Measurements from ENCODE around the gene GULP1.

Gene GULP1

GRCh38 chr2:188439986-188440385 is 148.3 kb downstream of the GULP1 start:
- Histone ChIP-seq H4K20me1 (ENCODE audit: control insufficient read depth, insufficient read depth, low read depth, low read length) (no peaks in the 10 kb centered on the region), H3K79me2 (ENCODE audit: control insufficient read depth, low read length) (no peaks in the 10 kb centered on the region), H3K36me3 (ENCODE audit: control insufficient read depth, low read length) (no peaks in the 10 kb centered on the region), H3K4me1 (ENCODE audit: control insufficient read depth, low read length) (no peaks in the 10 kb centered on the region), H3F3A (ENCODE audit: control insufficient read depth, insufficient read depth) (no peaks in the 10 kb centered on the region), H3K9me3 (ENCODE audit: control insufficient read depth, insufficient read depth, low read length) (peaks cover 3% of the 10 kb centered on the region; the same call in 1 of the 2 replicates), H3K9me2 (replicated peaks; ENCODE audit: control insufficient read depth, low read length) (no peaks in the 10 kb centered on the region), H3K4me3 (ENCODE audit: low read length) (no peak overlapping the region), H3K27me3 (ENCODE audit: control insufficient read depth, low read length) (no peaks in the 10 kb centered on the region), H3K4me2 (ENCODE audit: low read length) (no peak overlapping the region), H3K27ac (ENCODE audit: low read depth, low read length) (no peak overlapping the region)
- TF ChIP-seq CTCF (IDR thresholded peaks at IDR 0.05; ENCODE audit: low read depth, low read length, poor library complexity, severe bottlenecking) (no peak), EZH2phosphoT487 (IDR thresholded peaks at IDR 0.05; ENCODE audit: borderline replicate concordance, low read length) (no peak)

GRCh38 chr2:188440849-188441248 is 149.2 kb downstream of the GULP1 start:
- Histone ChIP-seq H3K9me3 (ENCODE audit: control insufficient read depth, insufficient read depth, low read length) (peaks cover 3% of the 10 kb centered on the region; the same call in 1 of the 2 replicates), H3K27ac (ENCODE audit: low read depth, low read length) (no peak overlapping the region), H3F3A (ENCODE audit: control insufficient read depth, insufficient read depth) (no peaks in the 10 kb centered on the region), H3K79me2 (ENCODE audit: control insufficient read depth, low read length) (no peaks in the 10 kb centered on the region), H4K20me1 (ENCODE audit: control insufficient read depth, insufficient read depth, low read depth, low read length) (no peaks in the 10 kb centered on the region), H3K4me3 (ENCODE audit: low read length) (no peak overlapping the region), H3K4me1 (ENCODE audit: control insufficient read depth, low read length) (no peaks in the 10 kb centered on the region), H3K9me2 (replicated peaks; ENCODE audit: control insufficient read depth, low read length) (no peaks in the 10 kb centered on the region), H3K4me2 (ENCODE audit: low read length) (no peak overlapping the region), H3K27me3 (ENCODE audit: control insufficient read depth, low read length) (no peaks in the 10 kb centered on the region), H3K36me3 (ENCODE audit: control insufficient read depth, low read length) (no peaks in the 10 kb centered on the region)
- TF ChIP-seq EZH2phosphoT487 (IDR thresholded peaks at IDR 0.05; ENCODE audit: borderline replicate concordance, low read length) (no peak), CTCF (IDR thresholded peaks at IDR 0.05; ENCODE audit: low read depth, low read length, poor library complexity, severe bottlenecking) (no peak)

- TF ChIP-seq EZH2phosphoT487 (IDR thresholded peaks at IDR 0.05; ENCODE audit: borderline replicate concordance, low read length) = no peak
- no peaks in the 10 kb centered on the region for H3K27me3 ChIP-seq (ENCODE audit: control insufficient read depth, low read length)
- no peaks in the 10 kb centered on the region for H3K4me1 ChIP-seq (ENCODE audit: control insufficient read depth, low read length)
- H3K27ac ChIP-seq (ENCODE audit: low read depth, low read length) = no peak overlapping the region
- H3K36me3 ChIP-seq (ENCODE audit: control insufficient read depth, low read length) = no peaks in the 10 kb centered on the region
- H4K20me1 ChIP-seq (ENCODE audit: control insufficient read depth, insufficient read depth, low read depth, low read length) = no peaks in the 10 kb centered on the region
- H3F3A ChIP-seq (ENCODE audit: control insufficient read depth, insufficient read depth) = no peaks in the 10 kb centered on the region
- H3K9me3 ChIP-seq (ENCODE audit: control insufficient read depth, insufficient read depth, low read length) = peaks cover 3% of the 10 kb centered on the region; the same call in 1 of the 2 replicates
- no peaks in the 10 kb centered on the region for H3K9me2 ChIP-seq (replicated peaks; ENCODE audit: control insufficient read depth, low read length)
- no peak overlapping the region for H3K4me3 ChIP-seq (ENCODE audit: low read length)
- no peak overlapping the region for H3K4me2 ChIP-seq (ENCODE audit: low read length)
- no peaks in the 10 kb centered on the region for H3K79me2 ChIP-seq (ENCODE audit: control insufficient read depth, low read length)
Measured at GRCh38 chr2:188441288-188441947, 149.7 kb downstream of the GULP1 start.

- TF ChIP-seq CTCF (IDR thresholded peaks at IDR 0.05; ENCODE audit: low read depth, low read length, poor library complexity, severe bottlenecking) (no peak), EZH2phosphoT487 (IDR thresholded peaks at IDR 0.05; ENCODE audit: borderline replicate concordance, low read length) (no peak)
- H4K20me1 ChIP-seq (ENCODE audit: control insufficient read depth, insufficient read depth, low read depth, low read length) = no peaks in the 10 kb centered on the region
Measured at GRCh38 chr2:188443207-188443606, 151.5 kb downstream of the GULP1 start.

More at GRCh38 chr2:188443207-188443606, 151.5 kb downstream of the GULP1 start:
- Histone ChIP-seq H3K79me2 (ENCODE audit: control insufficient read depth, low read length) (no peaks in the 10 kb centered on the region), H3K4me1 (ENCODE audit: control insufficient read depth, low read length) (no peaks in the 10 kb centered on the region), H3K4me2 (ENCODE audit: low read length) (no peak overlapping the region), H3F3A (ENCODE audit: control insufficient read depth, insufficient read depth) (no peaks in the 10 kb centered on the region), H3K4me3 (ENCODE audit: low read length) (no peak overlapping the region), H3K27me3 (ENCODE audit: control insufficient read depth, low read length) (no peaks in the 10 kb centered on the region), H3K36me3 (ENCODE audit: control insufficient read depth, low read length) (no peaks in the 10 kb centered on the region), H3K27ac (ENCODE audit: low read depth, low read length) (no peak overlapping the region), H3K9me3 (ENCODE audit: control insufficient read depth, insufficient read depth, low read length) (no peaks in the 10 kb centered on the region), H3K9me2 (replicated peaks; ENCODE audit: control insufficient read depth, low read length) (no peaks in the 10 kb centered on the region)
